ENCODE data around the gene EYA4.

EYA4 gene

DNA sequence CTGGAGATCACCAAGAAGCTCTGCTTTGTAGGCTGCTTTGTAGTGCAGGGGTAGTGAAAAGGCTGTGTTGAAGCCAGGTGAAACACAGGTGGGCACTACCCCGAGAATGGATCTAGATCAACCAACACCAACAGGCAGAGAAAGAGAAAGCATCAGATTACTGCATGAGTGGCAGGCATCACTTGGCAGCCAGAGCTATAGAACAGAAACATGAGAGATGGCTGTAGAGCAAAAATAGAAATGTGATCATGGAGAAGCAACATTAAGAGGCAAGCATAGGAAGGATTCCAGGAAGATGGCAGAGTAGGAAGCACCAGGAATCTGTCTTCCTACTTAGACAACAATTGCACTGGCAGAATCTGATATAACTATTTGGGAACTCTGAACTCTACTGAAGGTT lies 336.7 kb downstream of the EYA4 start:
- no peak for DNase-seq (ENCODE audit: low read depth in 2 of 2)

All from fibroblast of skin of left quadriceps (primary cell).